AG04450 (cell line): ENCODE measurements around the gene KLHL29. TPM values are rescaled to one million over a fixed set of nuclear protein-coding genes. Genes with fewer than 3 reads are reported as not detected.

Experiments
- CTCF ChIA-PET: fragments of 300-600, 350-600 bp; formaldehyde crosslinking; extraction: SDS; loops from one replicate; lab custom pipeline; 2022; ENCODE audit warnings: antibody characterized with exemption, inconsistent platforms; lab: Charles Lee
- POLR2A ChIA-PET: fragments of 350-600 bp; formaldehyde crosslinking; extraction: SDS; loops from one replicate; lab custom pipeline; 2021; ENCODE audit warnings: antibody characterized with exemption, inconsistent platforms; lab: Yijun Ruan, JAX
- DNase-seq: peaks from one replicate; pipeline ENCODE4 v3.0.0-alpha.2; 2011; ENCODE audit warnings: low read depth, low spot score
- H3K27ac ChIP-seq: one replicate; pipeline ENCODE4 v1.5.1; 2012; ENCODE audit warnings: low read depth, low read length, control low read depth
- H3K27me3 ChIP-seq: one replicate; pipeline ENCODE4 v1.6.0; 2012; ENCODE audit warnings: low read length; ENCODE audit not compliant: control insufficient read depth, insufficient read depth
- H3K4me3 ChIP-seq: 2 replicates; pipeline ENCODE4 v1.5.1; 2011; ENCODE audit warnings: mild to moderate bottlenecking, low read depth, low read length, control low read depth
- H3K9me3 ChIP-seq: 2 replicates; pipeline ENCODE4 v1.5.1; 2012; ENCODE audit warnings: low read length; ENCODE audit not compliant: control insufficient read depth, insufficient read depth
- polyA plus RNA-seq: library from polyadenylated mRNA; depleted of rRNA; stranded (reverse); fragments of >200 nt; gene quantifications from 2 replicates; pipeline ENCODE4 v1.2.3, GENCODE V29; 2011
- TF ChIP-seq, protein P1 (sequence below): IDR thresholded peaks from 2 replicates; pipeline ENCODE4 v1.5.1; 2011; ENCODE audit warnings: low read depth, low read length, control low read depth, inconsistent platforms

Gene KLHL29
- polyA plus RNA-seq, 1 experiment = 3.6 TPM

GRCh38 chr2:23607925-23608324 lies 222.9 kb downstream of the KLHL29 start:
- Histone ChIP-seq H3K27me3 (no peaks in the 10 kb centered on the region), H3K27ac (no peak overlapping the region), H3K9me3 (peaks cover 41% of the 10 kb centered on the region), H3K4me3 (no peak overlapping the region)
- TF ChIP-seq, protein P1, sequence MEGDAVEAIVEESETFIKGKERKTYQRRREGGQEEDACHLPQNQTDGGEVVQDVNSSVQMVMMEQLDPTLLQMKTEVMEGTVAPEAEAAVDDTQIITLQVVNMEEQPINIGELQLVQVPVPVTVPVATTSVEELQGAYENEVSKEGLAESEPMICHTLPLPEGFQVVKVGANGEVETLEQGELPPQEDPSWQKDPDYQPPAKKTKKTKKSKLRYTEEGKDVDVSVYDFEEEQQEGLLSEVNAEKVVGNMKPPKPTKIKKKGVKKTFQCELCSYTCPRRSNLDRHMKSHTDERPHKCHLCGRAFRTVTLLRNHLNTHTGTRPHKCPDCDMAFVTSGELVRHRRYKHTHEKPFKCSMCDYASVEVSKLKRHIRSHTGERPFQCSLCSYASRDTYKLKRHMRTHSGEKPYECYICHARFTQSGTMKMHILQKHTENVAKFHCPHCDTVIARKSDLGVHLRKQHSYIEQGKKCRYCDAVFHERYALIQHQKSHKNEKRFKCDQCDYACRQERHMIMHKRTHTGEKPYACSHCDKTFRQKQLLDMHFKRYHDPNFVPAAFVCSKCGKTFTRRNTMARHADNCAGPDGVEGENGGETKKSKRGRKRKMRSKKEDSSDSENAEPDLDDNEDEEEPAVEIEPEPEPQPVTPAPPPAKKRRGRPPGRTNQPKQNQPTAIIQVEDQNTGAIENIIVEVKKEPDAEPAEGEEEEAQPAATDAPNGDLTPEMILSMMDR = no peak
- ChIA-PET POLR2A (no interaction called here), CTCF (interaction anchor here (0.8 kb wide), 1 partner anchor 10 kb away, joined by 5 read pairs; no protein-coding TSS in a partner anchor)
- no peak for DNase-seq

DNA sequence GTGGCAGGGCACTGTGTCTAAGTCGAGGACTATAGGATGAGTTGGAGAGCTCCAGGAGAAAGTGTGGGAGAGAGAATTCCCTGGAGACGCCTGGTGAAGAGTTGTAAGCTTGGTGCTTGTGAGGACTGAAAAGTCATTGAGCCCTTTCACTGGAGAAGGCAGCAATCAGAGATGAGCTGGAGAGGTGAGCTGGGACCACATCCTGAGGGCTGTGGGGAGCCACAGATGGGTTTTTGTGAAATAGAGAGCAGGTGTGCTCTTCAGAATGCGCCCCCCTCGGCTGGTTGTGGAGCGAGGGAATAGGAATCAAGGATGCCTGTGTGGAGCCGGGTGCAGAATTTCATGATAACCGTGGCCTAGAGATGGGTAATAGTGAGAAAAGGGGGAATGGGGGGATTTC lies 224.3 kb downstream of the KLHL29 start:
- CTCF ChIA-PET = interaction anchor here (1.0 kb wide), 1 partner anchor 15 kb away, joined by 3 read pairs; no protein-coding TSS in a partner anchor
- no peak overlapping the region for H3K27ac ChIP-seq
- TF ChIP-seq, protein P1 = no peak
- POLR2A ChIA-PET = no interaction called here
- DNase-seq = no peak
- H3K27me3 ChIP-seq = no peaks in the 10 kb centered on the region
- H3K4me3 ChIP-seq = no peak overlapping the region
- H3K9me3 ChIP-seq = peaks cover 32% of the 10 kb centered on the region

DNA sequence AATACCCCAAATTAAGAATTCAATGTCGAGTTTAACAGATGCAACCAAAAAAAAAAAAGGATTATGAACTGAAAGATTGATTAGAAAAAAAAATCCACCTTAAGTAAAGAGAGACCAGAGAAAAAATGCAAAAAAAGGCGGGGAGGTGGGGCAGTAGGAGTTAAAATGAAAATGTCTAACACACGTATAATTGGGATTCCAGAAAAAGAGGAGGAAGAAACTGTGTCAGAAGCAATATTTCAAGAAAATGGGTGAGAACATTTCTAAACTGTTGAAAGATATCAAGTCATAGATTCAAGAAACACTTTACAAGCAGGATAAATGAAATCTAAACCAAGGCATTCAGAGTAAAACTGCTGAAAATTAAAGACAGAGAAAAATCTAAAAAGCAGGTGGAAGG lies 226.9 kb downstream of the KLHL29 start:
- no peak overlapping the region for H3K27ac ChIP-seq
- H3K4me3 ChIP-seq = no peak overlapping the region
- TF ChIP-seq, protein P1 = no peak
- POLR2A ChIA-PET = no interaction called here
- peaks cover 7% of the 10 kb centered on the region for H3K9me3 ChIP-seq
- CTCF ChIA-PET = no interaction called here
- no peaks in the 10 kb centered on the region for H3K27me3 ChIP-seq
- no peak for DNase-seq

DNA sequence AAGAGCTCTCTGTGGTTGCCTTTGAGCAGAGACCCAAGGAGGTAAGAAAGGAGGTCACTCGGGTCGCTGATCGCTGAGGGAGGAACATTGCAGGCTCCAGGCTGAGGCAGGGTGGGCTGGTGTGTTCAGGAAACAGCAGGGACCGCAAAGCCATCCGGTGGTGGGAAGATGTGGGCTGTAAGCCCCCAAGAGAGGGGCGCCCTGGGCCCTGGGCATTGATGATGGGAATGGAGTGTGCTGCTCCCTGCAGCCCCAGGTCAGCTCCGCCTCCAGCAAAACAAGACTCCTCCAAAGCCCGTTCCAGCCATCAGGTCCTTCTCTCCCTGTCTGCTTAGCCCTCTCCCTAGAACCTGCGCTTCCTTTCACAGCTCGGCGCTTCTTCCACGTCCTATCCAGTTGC lies 229.7 kb downstream of the KLHL29 start:
- TF ChIP-seq, protein P1 = no peak
- Histone ChIP-seq H3K27me3 (no peaks in the 10 kb centered on the region), H3K27ac (no peak overlapping the region), H3K4me3 (no peak overlapping the region), H3K9me3 (peaks cover 4% of the 10 kb centered on the region)
- DNase-seq = no peak
- CTCF ChIA-PET = interaction anchor here (1.4 kb wide), 1 partner anchor 9 kb away, joined by 4 read pairs; no protein-coding TSS in a partner anchor
- POLR2A ChIA-PET = no interaction called here

GRCh38 chr2:23615216-23616020 lies 230.4 kb downstream of the KLHL29 start:
- ChIA-PET POLR2A (no interaction called here), CTCF (no interaction called here)
- DNase-seq = no peak
- TF ChIP-seq, protein P1 = no peak
- H3K4me3 ChIP-seq = no peak overlapping the region
- no peaks in the 10 kb centered on the region for H3K27me3 ChIP-seq
- H3K9me3 ChIP-seq = peaks cover 4% of the 10 kb centered on the region
- H3K27ac ChIP-seq = no peak overlapping the region
